Right lobe of liver (tissue), 6 donors: ENCODE data around the gene FCRLB. TPM values are rescaled to one million over a fixed set of nuclear protein-coding genes. Genes with fewer than 3 reads are reported as not detected.
"Not testable (repeated sequence)": the region's sequence is repeated elsewhere in the genome, so short reads cannot be mapped to it uniquely, and the experiment has no call there.

Experiments
- ATAC-seq, 4 donors: fragments of 200-7000 bp; cut with Tn5 transposase; one replicate each; pipeline ENCODE4 v1.9.1; 2020; ENCODE audit warnings: mild to moderate bottlenecking in 4 of 4, moderate library complexity in 4 of 4
- DNase-seq, 3 donors: peaks; one replicate each; pipeline ENCODE4 v3.0.0-alpha.2; 2020
- H3K27ac ChIP-seq, 3 donors: fragments of 200-600 bp; one replicate each; pipeline ENCODE4 v1.8.0; 2022
- H3K27me3 ChIP-seq, 2 donors: fragments of 200-600 bp; one replicate each; pipeline ENCODE4 v1.8.0; 2022
- H3K36me3 ChIP-seq, 4 donors: fragments of 200-600 bp; sonication (generic) in 1 of 4; one replicate each; pipeline versions ENCODE4 v1.5.1 to v1.8.0; 2017 to 2022; ENCODE audit warnings: control low read depth in 1 of 4
- H3K4me1 ChIP-seq, 4 donors: fragments of 200-600 bp; sonication (generic) in 1 of 4; one replicate each; pipeline versions ENCODE4 v1.5.1 to v1.8.0; 2017 to 2022; ENCODE audit warnings: control low read depth in 1 of 4
- H3K4me3 ChIP-seq, 3 donors: fragments of 200-600 bp; one replicate each; pipeline ENCODE4 v1.8.0; 2022
- H3K9me3 ChIP-seq, 4 donors: fragments of 200-600 bp; sonication (generic) in 1 of 4; one replicate each; pipeline versions ENCODE4 v1.5.1 to v1.8.0; 2017 to 2022; ENCODE audit warnings: control low read depth in 1 of 4
- POLR2A ChIP-seq: fragments of 450-650 bp; IDR thresholded peaks from one replicate; pipeline ENCODE4 v1.6.1; 2017; ENCODE audit warnings: antibody characterized with exemption, mild to moderate bottlenecking
- WGBS: methylation state at CpG from one replicate; pipeline ENCODE4 v1.1.6; 2018; ENCODE audit warnings: low coverage, low lambda C conversion rate; ENCODE audit not compliant: insufficient coverage; ENCODE audit errors: missing lambda C conversion rate; 5-methylcytosine and 5-hydroxymethylcytosine counted together
- intact Hi-C, 2 donors: fragments of 100-400 bp; cut with DNase I; formaldehyde crosslinking; loops; one replicate each; pipeline versions ENCODE4 v1.11.2 to v1.14.1; 2022
- total RNA-seq, 6 experiments: library from RNA; depleted of rRNA in 2 of 6; stranded (reverse); fragments of >200 nt in 2 of 6; fragmentation: NEBNext Ultra II Directional in 3 of 6; extraction: Animal tissue kit (Norgen Biotek cat#: 25700) in 3 of 6; gene quantifications; one replicate each; pipeline versions ENCODE4 v1.1.0 to v1.2.4, GENCODE V29; 2016 to 2023
- TF ChIP-seq, protein P1 (sequence below), 4 donors: fragments of 200-600 bp in 3 of 4; fragments of 450-650 bp in 1 of 4; IDR thresholded peaks; one replicate each; pipeline versions ENCODE4 v1.5.1 to v1.8.0; 2016 to 2022; ENCODE audit warnings: antibody characterized with exemption in 4 of 4, mild to moderate bottlenecking in 2 of 4
- donor health status: DM: no; HTN: yes; CAD: no.
- donor health status: DM: no; HTN: no; CAD: no.
- donor health status: DM: no; HTN: no; CAD: no.
- donor health status: DM: no; HTN: yes; CAD: no.
- donor health status: DM: no; HTN: yes; CAD: no.

FCRLB gene
- total RNA-seq, 6 experiments from 2014 or later, result 0.14 to 0.99 (median 0.37) TPM

GRCh38 chr1:161763522-161764098, 42.3 kb downstream of the FCRLB start:
- WGBS, result 56% methylated on average over 7 of the region's 7 CpGs

GRCh38 chr1:161766102-161766981, 45.0 kb downstream of the FCRLB start, which contains the start of gene ATF6:
Gene ATF6, plus strand, starts transcription at chr1:161766320. Its CDS starts 41 bp downstream, at chr1:161766361.
- H3K4me3 ChIP-seq, result peak within 1 kb of the TSS; percentile 70 to 81 (median 76)
- no peaks in the 10 kb centered on the region for H3K36me3 ChIP-seq
- DNase-seq, result peak; percentile 81 to 91 (median 88)
- H3K9me3 ChIP-seq, result no peaks in the 10 kb centered on the region
- ATAC-seq, result peak; percentile 86 to 94 (median 88)
- peak within 1 kb of the TSS; percentile 89 to 95 (median 95) for H3K27ac ChIP-seq
- TF ChIP-seq, protein P1, sequence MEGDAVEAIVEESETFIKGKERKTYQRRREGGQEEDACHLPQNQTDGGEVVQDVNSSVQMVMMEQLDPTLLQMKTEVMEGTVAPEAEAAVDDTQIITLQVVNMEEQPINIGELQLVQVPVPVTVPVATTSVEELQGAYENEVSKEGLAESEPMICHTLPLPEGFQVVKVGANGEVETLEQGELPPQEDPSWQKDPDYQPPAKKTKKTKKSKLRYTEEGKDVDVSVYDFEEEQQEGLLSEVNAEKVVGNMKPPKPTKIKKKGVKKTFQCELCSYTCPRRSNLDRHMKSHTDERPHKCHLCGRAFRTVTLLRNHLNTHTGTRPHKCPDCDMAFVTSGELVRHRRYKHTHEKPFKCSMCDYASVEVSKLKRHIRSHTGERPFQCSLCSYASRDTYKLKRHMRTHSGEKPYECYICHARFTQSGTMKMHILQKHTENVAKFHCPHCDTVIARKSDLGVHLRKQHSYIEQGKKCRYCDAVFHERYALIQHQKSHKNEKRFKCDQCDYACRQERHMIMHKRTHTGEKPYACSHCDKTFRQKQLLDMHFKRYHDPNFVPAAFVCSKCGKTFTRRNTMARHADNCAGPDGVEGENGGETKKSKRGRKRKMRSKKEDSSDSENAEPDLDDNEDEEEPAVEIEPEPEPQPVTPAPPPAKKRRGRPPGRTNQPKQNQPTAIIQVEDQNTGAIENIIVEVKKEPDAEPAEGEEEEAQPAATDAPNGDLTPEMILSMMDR (IDR thresholded peaks at IDR 0.05), result peak in 1 of 4 donors; percentile 26
- peak; percentile 91 for TF ChIP-seq POLR2A
- peaks cover 0 to 30% (median 14%) of the 10 kb centered on the region in 4 donors for H3K4me1 ChIP-seq
- no peaks in the 10 kb centered on the region for H3K27me3 ChIP-seq
- WGBS, result 0% methylated on average over 20 of the region's 35 CpGs
- intact Hi-C loops, result no loop called here

More at GRCh38 chr1:161763522-161764098, 42.3 kb downstream of the FCRLB start:
- ATAC-seq, result peak; percentile 24 to 53 (median 39)
- no peak overlapping the region for H3K4me3 ChIP-seq
- intact Hi-C loops, result no loop called here
- no peaks in the 10 kb centered on the region for H3K9me3 ChIP-seq
- peaks cover 0 to 19% (median 6%) of the 10 kb centered on the region in 4 donors for H3K4me1 ChIP-seq
- no peaks in the 10 kb centered on the region for H3K27me3 ChIP-seq
- TF ChIP-seq POLR2A, result no peak
- TF ChIP-seq, protein P1 (IDR thresholded peaks at IDR 0.05), result peak; percentile 55 to 64 (median 58)
- no peak for DNase-seq
- H3K27ac ChIP-seq, result peak overlapping the region in 1 of 3 donors; percentile 95
- peaks cover 0 to 3% (median under 1%) of the 10 kb centered on the region in 4 donors for H3K36me3 ChIP-seq

DNA sequence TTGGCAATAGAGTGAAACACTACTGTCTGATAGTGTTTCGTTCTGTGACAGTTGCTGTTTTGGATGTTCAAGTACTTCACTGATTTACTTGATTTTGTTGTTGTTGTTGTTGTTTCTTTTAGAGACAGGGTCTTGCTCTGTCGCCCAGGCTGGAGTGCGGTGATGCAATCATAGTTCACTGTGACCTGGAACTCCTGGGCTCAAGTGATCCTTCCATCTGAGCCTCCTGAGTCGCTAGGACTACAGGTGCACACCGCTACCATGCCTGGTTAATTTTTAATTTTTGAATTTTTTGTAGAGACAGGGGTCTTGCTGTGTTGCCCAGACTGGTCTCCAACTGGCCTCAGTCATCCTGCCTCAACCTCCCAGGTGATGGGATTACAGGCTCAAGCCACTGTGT, 47.1 kb downstream of the FCRLB start:
- intact Hi-C loops, result no loop called here
- peaks cover 0 to 30% (median 14%) of the 10 kb centered on the region in 4 donors for H3K4me1 ChIP-seq
- no peaks in the 10 kb centered on the region for H3K36me3 ChIP-seq
- WGBS, result 75% methylated on average over 5 of the region's 5 CpGs
- no peak overlapping the region for H3K4me3 ChIP-seq
- no peak for TF ChIP-seq POLR2A
- TF ChIP-seq, protein P1 (IDR thresholded peaks at IDR 0.05), result no peak
- H3K27ac ChIP-seq, result no peak overlapping the region
- ATAC-seq, result no peak
- no peaks in the 10 kb centered on the region for H3K9me3 ChIP-seq
- no peak for DNase-seq
- H3K27me3 ChIP-seq, result no peaks in the 10 kb centered on the region

DNA sequence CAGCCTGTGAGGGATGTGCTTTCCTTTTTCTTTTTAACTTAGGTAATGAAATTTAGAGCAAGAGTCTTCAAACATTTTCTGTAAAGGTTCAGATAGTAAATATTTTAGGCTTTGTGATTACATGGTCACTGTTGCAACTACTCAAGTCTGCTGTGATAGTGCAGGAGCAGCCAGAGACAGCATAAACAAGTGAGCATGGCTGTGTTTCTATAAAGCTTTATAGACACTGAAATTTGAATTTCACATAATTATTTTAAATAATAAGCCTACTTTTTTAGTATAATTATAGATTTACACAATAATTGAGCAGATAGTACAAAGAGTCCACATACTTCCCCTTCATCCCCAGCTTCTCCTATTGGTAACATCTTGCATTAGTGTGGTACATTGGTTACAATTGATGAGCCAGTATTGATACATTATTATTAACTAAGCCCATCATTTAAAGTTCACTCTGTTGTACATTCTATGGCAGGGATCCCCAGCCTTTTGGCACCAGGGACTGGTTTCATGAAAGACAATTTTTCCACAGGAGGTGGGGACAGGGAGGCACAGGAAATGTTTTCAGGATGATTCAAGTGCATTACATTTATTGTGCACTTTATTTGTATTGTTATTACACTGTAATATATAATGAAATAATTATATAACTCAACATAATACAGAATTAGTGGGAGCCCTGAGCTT, 47.8 kb downstream of the FCRLB start:
- Histone ChIP-seq H3K36me3 (no peaks in the 10 kb centered on the region), H3K9me3 (no peaks in the 10 kb centered on the region), H3K4me3 (no peak overlapping the region), H3K4me1 (peaks cover 0 to 30% (median 14%) of the 10 kb centered on the region in 4 donors), H3K27ac (no peak overlapping the region), H3K27me3 (no peaks in the 10 kb centered on the region)
- ATAC-seq, result no peak
- no peak for DNase-seq
- intact Hi-C loops, result no loop called here
- TF ChIP-seq, protein P1 (IDR thresholded peaks at IDR 0.05), result no peak
- TF ChIP-seq POLR2A, result no peak

GRCh38 chr1:161769673-161770045, 48.3 kb downstream of the FCRLB start:
- ATAC-seq, H3K9me3 ChIP-seq, H3K27ac ChIP-seq, H3K27me3 ChIP-seq, intact Hi-C loops, H3K4me3 ChIP-seq, DNase-seq, H3K36me3 ChIP-seq: not testable (repeated sequence)
- 96% methylated on average over 4 of the region's 5 CpGs for WGBS
- H3K4me1 ChIP-seq, result peaks cover 0 to 30% (median 14%) of the 10 kb centered on the region in 4 donors
